NCI-H82 (cell line): Measurements from ENCODE around the gene PTPRE.

Source experiments
- DNase-seq: peaks from one replicate; lab custom pipeline; 2025; lab: John Stamatoyannopoulos, UW

The PTPRE gene

DNA sequence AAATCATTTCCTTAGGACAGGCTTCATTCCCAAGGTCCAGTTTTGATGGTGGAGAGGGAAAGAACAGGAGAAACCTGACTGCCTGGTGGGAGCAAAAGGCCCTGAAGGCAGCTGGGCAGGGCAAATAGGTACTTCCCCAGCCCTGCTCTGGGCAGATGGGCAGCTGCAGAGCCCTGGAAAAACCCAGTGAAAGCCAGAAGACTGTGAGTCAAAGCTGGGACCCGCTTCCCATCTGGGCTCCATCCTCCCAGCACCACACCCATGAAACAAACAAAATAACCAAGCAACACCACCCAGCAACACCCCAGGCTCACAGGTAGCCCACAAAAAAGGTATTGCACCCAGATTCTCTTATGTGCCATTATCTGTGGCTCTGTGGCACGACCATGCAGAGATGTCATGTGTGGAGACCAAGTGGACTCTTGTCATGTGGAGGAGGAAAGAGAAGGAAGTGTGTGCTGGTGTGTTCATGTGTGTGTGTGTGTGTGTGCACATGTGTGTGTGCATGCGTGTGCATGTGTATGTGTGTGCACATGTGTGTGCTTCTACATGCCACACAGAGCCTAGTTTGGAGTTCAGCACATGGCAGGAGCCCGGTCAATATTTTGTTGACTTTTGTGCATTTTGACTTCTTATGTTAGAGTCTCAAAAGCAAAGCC lies 24.0 kb upstream of the PTPRE start:
- DNase-seq = no peak

DNA sequence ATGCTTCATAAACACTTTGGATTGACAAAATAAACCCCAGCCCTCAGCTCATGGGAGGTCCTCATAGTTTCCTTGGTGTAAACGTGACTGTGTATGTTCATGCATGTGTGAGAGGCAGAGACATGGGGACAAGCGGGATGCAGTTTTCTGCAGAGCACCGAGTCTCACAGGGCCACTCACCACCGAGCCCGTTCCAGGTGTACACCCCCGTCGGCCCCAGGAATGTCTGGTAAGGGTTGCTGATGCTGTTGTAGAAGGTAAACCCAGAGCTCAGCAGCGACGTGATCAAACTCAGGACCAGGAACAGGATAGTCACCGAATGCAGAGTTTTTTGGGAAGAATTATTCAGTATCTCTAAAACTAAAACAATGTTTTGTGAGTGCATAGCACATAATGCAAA lies 23.4 kb upstream of the PTPRE start:
- DNase-seq = no peak

DNA sequence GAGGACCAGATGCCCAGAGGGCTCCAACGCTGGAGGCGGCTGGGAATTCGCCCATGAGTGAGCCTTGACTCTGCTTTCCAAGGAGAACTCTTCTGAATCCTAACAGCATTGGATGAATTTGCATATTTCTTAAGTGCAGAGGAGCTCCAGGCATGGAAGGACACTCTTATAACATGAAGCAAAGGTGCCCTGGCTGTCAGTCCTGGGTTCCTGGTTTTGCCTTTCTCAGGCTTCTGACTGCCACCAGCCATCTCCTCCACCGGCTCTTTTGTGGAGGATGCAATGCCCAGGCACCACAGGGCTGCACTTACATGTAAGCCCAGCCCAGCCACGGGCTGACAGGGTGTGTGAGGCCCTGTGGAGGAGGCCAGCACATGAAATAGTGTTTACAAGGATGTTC lies 22.4 kb upstream of the PTPRE start:
- DNase-seq = no peak

DNA sequence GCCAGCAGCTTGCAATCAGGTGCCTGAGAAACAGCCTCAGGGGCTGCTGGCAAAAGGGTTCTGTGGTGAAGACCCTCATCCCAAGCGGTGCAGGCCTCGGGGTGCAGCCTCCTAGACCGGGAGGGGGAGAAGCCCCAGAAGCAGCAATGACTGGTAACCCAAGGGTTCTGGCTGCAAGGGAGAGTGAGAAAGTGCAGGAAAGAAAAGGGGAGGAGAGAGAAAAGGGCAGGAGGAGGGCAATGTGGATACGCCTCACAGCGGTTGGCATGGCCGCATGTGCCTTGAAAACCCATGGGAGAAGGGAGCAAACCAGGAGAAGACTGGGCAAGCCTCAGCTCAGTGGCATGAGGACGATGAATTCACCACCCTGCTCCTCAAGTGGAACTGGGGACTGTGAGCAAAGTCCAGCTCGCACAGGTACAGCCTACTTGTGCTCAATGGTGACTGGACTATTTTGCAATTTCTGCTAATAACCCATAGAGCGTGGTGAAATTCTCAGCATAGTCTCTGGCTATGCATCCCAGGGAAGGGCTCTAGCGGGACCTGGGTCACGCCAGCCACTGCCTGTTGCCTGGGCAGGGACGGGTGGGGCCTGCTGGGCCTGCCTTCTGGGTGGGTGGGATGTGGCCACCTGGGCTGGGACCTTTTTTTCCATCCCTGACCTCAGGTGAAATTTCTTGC lies 20.4 kb upstream of the PTPRE start:
- DNase-seq = no peak

DNA sequence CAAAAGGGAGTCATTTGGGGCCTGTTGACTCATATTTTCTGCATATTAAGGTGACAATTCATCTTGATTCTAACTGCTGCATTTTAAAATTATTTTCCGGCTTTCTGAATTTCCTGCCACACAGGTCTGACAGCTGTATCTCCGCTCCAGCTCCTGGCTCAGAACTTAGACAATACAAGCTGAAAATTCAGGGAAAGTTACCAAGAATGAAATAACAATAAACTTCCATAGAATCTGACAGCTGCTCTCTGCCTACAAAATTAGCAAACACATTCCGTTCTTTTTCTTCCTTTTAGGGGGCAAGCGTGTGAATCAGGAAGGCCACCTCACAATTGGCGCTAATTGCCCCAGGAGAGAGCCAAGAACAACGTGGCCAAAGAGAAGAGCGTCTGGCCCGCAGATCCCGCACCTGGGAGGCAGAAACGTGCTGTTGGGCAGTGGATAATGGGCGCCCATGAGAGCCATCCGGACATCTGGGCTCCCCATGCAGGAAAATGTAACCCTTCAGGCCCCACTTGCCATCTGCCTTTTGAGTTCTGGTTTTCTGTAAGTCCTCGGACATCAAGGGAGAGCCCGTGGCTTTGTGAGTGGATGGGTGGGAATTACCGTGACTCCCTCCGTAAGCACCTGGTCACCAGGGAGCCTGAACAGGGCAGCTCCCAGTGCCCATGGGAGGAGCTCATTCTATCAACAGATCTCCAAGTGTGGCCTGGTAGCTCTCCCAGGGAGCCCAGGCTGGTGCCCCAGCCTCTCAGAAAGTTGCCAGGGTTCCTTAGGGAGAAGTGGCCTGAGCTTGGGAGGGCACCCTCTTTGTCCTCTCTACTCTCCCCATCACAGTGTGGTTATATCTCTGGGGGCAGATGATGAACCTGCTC lies 19.1 kb upstream of the PTPRE start:
- no peak for DNase-seq

DNA sequence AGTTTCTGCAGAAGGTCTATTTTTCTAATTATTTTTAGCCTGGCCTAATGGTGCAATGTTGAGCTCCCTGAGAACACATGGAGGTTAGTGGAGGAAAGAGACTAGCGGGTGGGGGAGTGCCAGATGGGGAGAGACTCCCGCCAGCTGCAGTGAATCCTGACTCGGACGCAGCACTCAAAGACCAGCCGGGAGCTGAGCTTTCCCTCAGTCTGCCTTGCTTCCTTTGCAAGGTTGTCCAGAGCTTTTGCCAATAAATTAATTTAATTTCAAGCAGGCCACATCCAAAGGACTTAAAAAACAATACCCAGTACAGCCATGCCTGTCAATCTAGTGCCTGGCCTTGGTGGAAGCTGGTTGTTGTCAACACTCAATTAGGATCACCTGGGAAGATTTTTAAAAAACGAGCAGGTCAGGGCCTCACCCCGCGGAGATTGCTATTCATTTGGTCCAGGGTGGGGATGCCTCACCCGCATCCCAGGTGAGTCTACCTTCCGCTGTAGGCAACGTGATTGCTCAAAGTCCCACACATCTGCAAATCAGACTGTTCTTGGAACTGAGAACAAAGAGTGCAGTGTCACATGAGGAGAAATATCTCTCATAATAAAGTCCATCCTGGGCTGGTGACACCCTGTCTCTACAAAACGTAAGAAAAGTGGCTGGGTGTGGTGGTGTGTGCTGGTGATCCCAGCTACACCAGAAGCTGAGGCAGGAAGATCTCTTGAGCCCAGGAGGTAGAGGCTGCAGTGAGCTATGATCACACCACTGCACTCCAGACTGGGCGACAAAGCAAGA lies 18.2 kb upstream of the PTPRE start:
- DNase-seq = peak; percentile 2

DNA sequence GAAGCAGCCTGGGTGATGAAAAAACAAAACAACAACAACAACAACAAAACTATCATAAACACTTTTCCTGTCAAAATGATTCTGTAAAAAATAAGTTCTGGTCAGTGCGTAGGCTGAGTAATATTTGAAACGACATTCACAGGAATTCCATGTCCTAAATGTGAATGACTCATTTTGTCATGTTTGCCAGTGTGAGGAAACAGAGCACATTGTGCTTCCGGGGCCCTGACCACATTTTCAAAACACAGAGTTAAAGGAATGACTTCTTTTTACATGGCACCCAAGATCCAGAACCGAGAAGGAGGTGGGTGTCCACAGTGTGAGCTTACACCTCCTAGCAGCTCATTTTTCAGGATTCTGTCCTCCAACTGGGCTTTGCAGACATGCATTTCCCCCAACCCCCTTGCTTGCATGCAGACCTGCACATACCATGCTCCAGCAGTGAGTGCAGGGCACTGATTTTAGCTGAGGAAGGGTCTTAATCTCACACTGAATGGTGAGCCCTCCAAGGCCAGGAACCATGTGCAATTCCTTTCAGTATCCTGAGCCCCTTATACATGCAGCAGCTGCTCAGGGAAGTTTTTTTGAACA lies 17.2 kb upstream of the PTPRE start:
- no peak for DNase-seq

DNA sequence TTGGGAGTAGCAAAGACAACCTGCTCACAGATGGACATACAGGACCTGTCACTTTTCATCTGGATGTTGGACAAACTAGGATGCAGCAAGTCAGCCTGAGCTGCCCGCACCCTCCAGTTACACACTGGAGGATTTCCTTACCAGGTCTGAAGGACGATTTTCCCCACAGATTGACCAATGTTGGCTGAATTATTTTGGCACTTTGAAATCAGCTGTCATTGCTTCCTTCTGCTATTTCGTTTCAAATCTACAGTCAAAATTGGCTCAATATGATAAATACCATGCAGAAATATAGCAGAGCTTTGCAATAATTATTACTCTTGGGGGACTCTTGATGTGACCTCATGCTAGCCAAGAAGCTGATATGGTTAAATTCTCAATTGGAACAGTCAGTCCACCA lies 16.7 kb upstream of the PTPRE start:
- DNase-seq = no peak

DNA sequence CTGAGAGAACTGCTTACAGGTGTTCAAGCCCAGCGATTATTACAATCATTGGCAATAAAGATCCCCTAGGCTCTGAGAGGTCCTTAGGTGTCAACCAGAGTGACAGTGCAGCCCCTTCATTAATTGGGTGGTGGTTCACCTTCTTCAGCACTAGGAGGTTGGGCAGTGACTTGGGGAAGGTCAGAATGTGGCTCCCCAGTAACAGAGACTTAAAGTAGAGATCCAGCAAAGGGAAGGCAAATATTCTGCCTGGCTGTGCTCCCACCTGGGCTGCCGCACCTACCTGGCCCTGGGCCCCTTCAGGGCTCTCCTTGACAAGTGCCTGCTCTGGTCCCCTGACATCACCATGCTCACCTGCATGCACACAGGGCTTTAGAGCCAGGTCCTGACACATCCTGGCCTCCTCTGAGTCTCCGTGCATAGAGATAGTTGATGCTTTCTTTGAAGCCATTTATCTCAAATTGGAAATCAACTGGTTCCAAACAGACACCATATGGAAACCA lies 16.0 kb upstream of the PTPRE start:
- DNase-seq = no peak

DNA sequence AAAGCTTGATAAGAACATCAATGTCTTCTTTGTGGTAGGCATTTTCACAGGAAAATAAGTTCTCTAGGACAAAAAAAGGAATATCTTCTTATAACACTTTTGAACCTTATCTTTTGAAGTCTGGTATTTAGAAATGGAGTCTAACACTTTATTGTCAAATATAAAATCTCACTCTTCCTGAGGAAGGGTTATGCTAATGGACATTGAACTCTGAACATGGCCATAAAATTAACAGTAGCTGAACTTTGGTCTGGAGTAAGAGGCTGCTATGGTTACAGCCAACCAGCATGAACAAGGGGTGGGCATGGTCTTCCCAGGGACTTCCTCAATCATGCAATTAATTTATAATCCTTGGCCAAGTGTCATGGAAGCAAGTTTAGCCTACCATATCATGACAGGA lies 14.2 kb upstream of the PTPRE start, which contains the start of gene CLRN3:
Gene CLRN3, minus strand, starts transcription at position 199 of the 400 bp plus-strand sequence. Its CDS starts 157 bp downstream, at position 42.
- no peak for DNase-seq

DNA sequence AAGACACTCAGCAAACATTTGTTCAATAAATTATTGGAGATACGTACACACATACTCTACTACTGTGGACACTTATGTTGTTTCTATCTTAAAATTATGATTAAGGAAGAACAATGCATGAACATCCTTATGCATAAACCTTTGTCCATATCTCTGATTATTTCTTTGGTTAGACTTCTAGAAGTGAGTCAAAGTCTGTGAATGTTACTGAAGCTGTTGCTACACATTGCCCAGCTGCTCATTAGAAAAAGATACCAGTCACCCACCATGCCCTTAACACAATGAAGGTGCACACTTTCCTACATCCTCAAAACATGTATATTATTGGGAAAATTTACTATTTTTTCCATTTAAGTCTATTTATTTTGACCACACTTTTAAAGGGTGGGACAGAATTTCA lies 12.8 kb upstream of the PTPRE start:
- no peak for DNase-seq

DNA sequence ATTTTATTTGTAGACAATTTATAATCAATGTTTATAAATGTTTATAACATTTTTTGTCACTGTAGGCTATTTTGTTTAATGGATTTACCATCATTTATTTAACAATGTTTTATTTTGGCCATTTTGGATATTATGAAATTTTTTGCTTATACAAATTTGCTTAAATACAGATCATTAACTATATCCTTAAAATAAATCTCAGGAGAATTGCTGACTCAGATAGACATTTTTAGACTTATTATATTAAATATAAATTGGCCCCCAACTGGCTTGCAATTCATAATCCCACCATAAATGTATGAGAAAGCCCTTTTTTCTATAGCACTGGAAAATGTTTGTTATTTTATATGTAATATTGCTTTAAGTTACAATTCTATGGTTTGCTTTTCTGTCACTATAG lies 10.3 kb upstream of the PTPRE start:
- no peak for DNase-seq

DNA sequence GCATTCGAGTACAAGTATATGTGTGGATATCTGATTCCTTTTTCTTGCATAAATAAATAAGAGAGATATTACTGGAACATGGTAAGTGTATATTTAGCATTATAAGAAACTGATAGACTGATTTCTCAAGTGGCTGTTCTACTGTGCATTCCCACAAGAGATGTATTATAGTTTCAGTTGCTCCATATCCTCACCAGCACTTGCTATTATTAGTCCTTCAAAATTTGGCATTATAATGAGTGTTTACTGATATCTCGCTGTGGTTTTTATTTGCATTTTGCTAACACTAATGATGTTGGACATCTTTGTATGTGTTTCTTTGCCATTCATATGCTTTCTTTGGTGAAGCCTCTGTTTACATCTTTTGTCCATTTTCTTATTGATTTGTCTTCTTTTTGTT lies 9.7 kb upstream of the PTPRE start:
- DNase-seq = no peak

DNA sequence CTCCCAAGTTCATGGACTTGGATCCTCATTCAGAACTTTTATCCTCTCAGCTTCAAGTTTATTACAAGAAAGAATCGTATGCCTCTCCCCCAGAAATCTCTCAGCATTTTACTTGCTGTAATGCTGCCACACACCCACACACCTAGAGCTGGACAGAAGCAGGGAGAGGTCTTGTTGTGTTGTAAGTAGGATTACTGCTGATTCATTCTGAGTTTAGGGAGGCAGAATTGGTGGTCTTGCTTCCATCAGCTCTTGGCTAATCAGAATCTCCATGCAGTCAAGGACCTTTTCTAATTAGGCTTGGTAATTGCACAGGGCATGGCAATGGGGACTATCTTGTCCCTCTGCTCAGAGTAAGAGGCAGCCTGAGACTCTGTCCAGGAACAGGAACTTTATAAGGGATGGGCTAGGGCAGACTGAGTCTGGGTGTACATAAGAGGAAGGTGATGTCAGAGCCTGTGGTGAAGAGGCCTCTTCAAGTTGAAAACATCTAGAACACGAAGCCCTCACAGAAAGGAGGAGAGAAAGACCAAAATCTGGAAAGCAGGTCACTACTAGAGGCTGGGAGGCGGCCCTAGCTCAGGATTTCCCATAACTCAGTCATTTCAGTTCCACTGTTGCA lies 7.0 kb upstream of the PTPRE start:
- no peak for DNase-seq

DNA sequence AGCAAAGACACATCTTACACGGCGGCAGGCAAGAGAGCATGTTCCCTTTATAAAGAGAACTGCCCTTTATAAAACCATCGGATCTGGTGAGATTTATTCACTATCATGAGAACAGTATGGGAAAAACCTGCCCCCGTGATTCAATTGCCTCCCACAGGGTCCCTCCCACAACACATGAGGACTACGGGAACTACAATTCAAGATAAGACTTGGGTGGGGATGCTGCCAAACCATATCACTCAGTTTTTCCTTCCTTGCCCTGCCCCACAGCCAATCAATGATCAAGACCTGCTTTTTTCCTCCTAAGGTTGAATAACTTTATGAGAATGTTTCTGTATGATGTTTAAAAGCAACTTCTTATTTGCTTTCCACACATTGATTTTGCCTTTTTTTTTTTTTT lies 3.1 kb upstream of the PTPRE start:
- no peak for DNase-seq

DNA sequence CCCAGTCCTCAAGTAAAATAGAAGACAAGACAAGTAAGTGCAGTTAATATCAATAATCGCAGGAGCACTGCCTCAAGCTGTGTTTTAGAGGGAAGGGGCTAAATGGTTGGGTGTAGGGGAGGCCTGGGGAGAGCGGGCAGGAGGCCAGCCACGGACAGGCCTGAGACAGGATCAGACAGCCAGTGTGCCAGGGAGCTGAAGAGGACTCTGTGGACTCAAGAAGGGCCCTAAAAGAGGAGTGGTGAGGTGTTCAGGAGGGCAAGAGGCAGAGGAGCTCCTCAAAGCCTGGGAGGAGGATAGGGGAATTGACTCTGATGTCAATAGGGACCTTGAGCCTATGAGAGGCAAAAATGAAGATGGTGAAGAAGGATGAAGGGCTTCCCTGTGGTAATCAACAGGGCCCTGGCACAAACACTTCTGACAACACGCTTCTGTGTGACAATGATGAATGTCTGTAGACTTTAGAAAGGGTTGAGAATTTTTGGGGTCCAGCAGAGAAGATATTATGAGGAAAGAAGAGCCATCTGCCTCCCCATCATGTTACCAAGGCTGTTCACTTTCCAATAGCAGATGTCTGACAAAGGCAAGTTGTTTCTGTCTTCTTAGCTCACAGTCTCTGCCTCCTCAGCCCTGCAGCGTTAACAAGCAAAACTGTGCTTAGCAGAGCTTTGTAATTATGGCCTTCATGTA lies 2.4 kb upstream of the PTPRE start:
- DNase-seq = no peak

DNA sequence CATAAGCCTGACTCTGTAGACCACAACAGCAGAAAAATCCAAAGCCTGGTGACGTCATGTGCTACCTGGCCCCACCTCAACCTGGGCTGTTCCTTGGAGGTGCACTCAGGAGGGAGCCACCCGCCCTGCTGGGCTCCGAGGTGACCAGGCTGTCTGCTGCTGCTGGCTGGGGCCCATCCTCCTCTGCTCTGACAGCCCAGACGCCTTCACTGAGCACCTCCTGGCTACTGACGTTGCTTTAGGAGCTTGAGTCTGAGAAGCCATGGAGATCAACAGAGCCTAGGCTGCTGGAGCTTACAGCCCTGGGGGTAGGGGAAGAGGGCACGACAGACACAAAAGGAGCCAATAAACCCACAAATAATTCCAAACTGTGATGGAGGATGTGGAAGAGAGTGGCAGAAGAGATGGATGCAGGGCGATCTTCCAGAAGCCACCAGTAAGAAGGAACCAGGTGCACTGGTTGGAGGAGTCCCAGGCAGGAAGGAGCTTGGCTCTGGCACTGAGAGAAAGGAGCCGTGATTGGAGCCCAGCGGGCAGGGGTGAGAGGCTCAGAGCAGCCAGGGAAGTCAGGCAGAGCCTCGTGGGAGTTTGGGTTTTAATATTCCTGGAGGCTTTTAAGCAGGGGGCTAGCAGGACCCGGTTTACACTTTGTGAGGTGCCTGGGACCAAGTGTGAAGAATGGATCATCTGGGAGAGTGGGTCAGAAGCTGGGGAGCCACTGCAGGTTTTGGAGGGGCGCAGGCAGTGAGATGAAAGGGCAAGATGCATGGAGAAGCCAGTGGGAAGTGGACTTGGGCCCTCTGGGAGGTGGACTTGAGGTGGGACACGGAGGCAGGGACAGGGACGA lies 1.7 kb upstream of the PTPRE start:
- DNase-seq = no peak

DNA sequence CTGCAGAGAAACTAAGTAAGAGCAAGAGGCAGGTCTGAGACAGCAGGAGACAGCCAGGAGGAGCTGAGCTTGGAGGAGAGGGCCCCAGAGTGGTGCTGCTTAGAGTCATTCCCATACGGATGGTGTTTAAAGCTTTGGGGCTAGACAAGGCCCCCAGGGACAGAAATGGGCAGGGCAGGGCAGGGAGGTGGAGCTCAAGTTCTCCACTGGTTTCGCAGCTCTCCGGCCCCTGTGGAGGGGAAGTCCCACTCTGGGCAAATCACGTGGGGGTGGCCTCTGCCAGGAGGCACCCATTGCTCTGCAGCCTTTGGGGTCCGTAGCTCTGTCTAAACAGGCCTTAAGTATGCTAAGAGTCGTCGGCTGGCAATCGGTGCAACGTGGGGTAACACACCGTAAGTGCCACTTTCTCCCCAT lies 1.0 kb upstream of the PTPRE start:
- no peak for DNase-seq

DNA sequence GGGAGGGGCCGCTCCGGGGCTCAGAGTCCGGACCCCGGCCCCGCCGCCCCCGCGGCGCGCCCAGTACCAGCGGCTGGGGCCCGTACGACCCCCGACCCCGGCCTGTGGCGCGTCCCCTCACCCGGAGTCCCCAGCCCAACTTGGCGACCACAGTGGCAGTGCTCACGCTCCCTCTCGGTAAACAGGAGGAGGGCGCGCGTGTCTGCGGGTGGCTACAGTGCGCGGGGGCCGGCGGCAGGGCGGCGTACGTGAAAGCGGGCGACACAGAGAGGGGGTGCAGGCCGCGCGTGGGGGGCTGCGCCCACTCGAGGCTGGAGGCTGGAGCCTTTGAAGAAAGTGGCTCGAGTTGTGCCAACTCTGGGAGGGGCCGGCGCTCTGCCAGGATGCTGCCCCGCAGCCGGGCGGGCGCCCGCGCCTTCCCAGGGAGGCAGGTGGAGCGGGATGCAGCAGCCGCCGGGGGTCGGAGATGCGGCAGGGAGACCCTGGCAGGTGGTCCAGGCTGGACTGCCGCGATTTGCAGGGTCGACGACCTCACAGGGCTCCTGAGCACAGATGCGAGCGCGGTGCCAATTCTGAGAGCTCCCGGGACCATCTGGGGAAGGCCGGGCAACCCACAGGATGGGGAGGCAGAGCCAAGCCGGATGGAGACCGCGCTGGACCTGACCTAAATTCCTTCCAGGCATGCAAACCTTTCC lies 655 bp downstream of the PTPRE start:
- peak; percentile 4 for DNase-seq
